Mucosa of rectum (tissue), 2 donors: ENCODE data around the gene LDB1.

Experiments used
- H3K27ac ChIP-seq, 2 donors: one replicate each; pipeline ENCODE4 v1.7.0; 2013; ENCODE audit warnings: inconsistent platforms in 2 of 2, low read depth in 2 of 2, low read length in 2 of 2
- H3K27me3 ChIP-seq, 2 donors: one replicate each; pipeline ENCODE4 v1.7.0; 2013; ENCODE audit warnings: low read length in 2 of 2; ENCODE audit not compliant: control insufficient read depth in 2 of 2, insufficient read depth in 2 of 2
- H3K36me3 ChIP-seq, 2 donors: one replicate each; pipeline ENCODE4 v1.7.0; 2013; ENCODE audit warnings: low read length in 2 of 2; ENCODE audit not compliant: control insufficient read depth in 2 of 2, insufficient read depth in 2 of 2
- H3K4me1 ChIP-seq, 2 donors: one replicate each; pipeline ENCODE4 v1.7.0; 2013; ENCODE audit warnings: low read length in 2 of 2, mild to moderate bottlenecking in 1 of 2; ENCODE audit not compliant: control insufficient read depth in 2 of 2, insufficient read depth in 2 of 2
- H3K4me3 ChIP-seq, 2 donors: one replicate each; pipeline ENCODE4 v1.7.0; 2013; ENCODE audit warnings: low read length in 2 of 2
- H3K9ac ChIP-seq, 2 donors: one replicate each; pipeline ENCODE4 v1.7.0; 2013; ENCODE audit warnings: low read length in 2 of 2, low read depth in 1 of 2, mild to moderate bottlenecking in 1 of 2
- H3K9me3 ChIP-seq, 2 donors: one replicate each; pipeline ENCODE4 v1.7.0; 2013; ENCODE audit warnings: low read length in 2 of 2; ENCODE audit not compliant: control insufficient read depth in 2 of 2
- donor health status: healthy.
- donor health status: Normal muscosa, but diverticular disease.

The LDB1 gene

DNA sequence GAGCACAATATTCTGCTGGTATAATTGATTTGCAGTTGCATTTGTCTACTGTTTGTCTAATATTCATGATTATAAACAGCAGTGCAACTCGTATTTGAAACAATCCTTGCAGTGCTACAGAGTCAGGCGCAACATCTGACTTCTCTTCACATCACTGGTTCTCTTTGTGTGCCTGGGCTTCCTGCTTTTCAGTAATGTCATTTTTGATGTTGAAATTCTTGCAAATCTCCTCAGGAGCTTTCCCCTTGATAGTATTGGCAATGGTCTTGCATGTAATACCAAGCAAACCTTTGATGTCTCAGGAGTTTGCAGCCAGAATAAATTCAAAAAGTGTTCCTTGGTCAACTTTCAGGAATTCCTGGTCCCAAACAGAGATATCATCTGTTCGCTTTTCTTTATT is 34.8 kb downstream of the LDB1 start:
- Histone ChIP-seq H3K4me3 (no peak overlapping the region), H3K36me3 (no peaks in the 10 kb centered on the region), H3K27me3 (no peaks in the 10 kb centered on the region), H3K4me1 (no peaks in the 10 kb centered on the region), H3K9me3 (no peaks in the 10 kb centered on the region), H3K9ac (no peak overlapping the region), H3K27ac (no peak overlapping the region)

DNA sequence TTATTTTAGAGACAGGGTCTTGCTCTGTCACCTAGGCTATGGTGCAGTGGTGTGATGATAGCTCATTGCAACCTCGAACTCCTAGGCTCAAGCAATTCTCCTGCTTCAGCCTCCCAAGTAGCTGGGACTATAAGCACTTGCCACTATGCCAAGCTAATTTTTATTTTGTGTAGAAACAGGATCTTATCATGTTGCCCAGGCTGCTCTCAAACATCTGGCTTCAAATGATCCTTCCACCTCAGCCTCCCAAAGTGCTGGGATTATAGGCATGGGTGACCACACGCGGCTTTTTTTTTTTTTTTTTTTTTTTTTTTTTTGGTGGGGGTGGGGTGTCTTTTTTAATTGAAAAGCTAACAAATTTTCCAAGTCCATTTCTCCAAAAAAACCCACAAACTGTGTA is 36.6 kb downstream of the LDB1 start:
- H3K4me1 ChIP-seq: no peaks in the 10 kb centered on the region
- H3K36me3 ChIP-seq: no peaks in the 10 kb centered on the region
- H3K9me3 ChIP-seq: no peaks in the 10 kb centered on the region
- no peak overlapping the region for H3K4me3 ChIP-seq
- H3K27me3 ChIP-seq: no peaks in the 10 kb centered on the region
- H3K9ac ChIP-seq: no peak overlapping the region
- no peak overlapping the region for H3K27ac ChIP-seq

DNA sequence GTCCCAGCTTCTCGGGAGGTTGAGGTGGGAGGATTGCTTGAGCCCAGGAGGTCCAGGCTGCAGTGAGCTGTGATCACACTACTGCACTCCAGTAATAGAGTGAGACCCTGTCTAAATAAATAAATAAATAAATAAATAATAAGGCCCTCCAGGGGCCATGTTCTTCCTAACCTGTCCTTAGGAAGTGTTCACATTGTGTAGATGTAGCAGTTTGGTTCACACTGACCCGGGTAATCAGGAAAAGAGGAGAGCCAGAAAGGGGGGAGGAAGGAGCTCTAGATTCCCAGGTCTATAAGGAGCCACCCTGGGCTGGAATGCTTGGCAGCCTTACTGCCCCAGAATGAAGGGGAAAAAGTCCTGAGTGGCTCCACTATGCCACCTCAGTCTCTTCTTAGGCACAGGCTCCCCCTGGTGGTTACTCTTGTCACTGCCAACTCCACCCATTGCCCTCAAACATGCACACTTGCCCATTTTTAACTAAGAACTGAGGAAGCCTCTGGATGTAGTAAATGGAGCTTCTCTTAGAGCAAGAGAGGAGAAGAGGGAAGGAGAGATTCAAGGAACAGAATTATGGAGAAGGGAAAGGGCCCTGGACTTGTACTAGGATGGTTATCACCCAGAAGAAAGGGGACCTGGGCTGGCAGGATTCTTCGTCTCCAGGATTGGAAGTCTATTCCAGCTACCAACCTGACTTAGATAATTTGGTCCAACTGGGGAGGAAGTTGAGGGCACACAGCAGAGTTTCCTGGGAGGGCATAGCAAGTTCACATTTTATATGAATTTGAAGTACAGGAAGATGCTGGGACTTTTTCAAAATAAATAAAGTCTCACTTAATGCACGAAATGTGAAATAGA is 47.3 kb downstream of the LDB1 start:
- H3K4me1 ChIP-seq: no peaks in the 10 kb centered on the region
- H3K9ac ChIP-seq: no peak overlapping the region
- no peak overlapping the region for H3K4me3 ChIP-seq
- no peaks in the 10 kb centered on the region for H3K9me3 ChIP-seq
- no peaks in the 10 kb centered on the region for H3K27me3 ChIP-seq
- H3K36me3 ChIP-seq: peaks cover 0 to 3% of the 10 kb centered on the region in 2 donors
- H3K27ac ChIP-seq: no peak overlapping the region

DNA sequence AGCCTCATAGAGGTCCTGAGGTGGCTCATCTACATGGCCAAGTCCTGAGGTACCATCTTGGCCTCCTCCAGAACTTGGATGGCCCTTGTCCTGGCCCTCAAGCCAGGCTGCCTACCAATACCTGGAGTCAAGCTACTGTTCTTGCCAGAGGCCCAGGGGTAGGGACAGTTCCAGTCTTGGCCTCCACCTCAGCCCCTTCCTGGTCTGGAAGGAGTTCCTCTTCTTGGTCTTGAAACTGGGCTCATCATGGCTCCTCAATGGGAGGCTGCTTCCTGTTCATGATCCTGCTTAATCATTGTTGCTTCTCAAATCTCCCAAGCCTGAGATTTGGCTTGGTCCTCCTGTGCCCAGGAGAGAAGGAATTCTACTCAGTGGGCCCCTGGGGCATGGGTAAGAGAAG is 51.1 kb downstream of the LDB1 start:
- peaks cover 7% of the 10 kb centered on the region in 2 donors for H3K36me3 ChIP-seq

DNA sequence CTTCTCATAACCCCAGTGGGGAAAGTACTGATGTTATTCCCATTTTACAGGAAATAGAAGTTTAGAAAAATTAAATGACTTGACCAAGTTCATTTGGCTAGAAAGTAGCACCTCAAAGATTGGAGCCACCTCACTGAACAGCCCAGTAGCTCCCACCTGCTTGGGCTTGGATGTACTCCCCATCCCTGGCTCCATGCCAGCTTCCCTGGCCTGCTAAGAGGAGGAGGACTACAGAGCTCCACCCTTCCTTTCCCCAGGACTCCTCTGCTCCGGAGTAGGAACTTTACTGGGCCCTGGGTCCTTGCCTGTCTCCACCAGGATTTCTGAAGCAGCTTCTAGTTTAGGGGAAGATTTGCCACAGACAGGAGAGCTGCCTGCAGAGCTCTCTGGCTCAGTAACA is 52.0 kb downstream of the LDB1 start:
- Histone ChIP-seq H3K27ac (no peak overlapping the region), H3K27me3 (no peaks in the 10 kb centered on the region), H3K4me3 (no peak overlapping the region), H3K9ac (no peak overlapping the region), H3K4me1 (peaks cover 17 to 18% of the 10 kb centered on the region in 2 donors), H3K36me3 (peaks cover 7% of the 10 kb centered on the region in 2 donors), H3K9me3 (no peaks in the 10 kb centered on the region)

More for the DNA sequence above, 51.1 kb downstream of the LDB1 start:
- no peaks in the 10 kb centered on the region for H3K9me3 ChIP-seq
- no peak overlapping the region for H3K27ac ChIP-seq
- no peak overlapping the region for H3K9ac ChIP-seq
- H3K4me3 ChIP-seq: no peak overlapping the region
- H3K27me3 ChIP-seq: no peaks in the 10 kb centered on the region
- peaks cover 17 to 18% of the 10 kb centered on the region in 2 donors for H3K4me1 ChIP-seq

DNA sequence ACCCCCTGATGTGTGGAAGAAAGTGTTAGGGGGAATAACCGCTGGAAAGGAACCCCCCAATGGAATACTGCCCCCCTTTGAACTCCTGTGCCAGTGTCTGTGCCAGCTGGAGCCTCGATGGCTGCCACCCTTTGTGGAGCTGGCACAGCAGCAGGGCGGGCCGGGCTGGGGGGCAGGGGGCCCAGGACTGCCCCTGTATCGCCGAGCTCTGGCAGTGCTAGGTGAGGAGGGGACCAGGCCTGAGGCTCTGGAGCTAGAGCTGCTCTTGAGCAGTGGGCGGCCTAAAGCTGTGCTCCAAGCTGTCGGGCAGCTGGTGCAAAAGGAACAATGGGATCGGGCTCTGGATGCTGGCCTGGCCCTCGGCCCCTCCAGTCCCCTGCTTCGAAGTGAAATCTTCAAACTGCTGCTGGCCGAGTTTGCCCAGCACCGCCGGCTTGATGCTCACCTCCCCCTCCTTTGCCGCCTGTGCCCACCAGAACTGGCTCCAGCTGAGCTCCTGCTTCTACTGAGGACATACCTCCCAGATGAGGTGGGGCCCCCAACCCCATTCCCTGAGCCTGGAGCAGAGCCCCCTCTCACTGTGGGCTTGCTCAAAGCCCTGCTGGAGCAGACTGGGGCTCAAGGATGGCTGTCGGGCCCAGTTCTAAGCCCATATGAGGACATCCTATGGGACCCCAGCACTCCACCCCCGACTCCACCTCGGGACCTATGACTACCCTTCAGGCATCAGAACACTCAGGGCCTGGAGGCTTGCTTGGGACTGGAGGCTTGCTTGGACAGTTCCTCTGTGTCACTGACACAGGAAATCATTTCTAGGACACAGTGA is 52.9 kb downstream of the LDB1 start:
- H3K4me1 ChIP-seq: peaks cover 17 to 18% of the 10 kb centered on the region in 2 donors

DNA sequence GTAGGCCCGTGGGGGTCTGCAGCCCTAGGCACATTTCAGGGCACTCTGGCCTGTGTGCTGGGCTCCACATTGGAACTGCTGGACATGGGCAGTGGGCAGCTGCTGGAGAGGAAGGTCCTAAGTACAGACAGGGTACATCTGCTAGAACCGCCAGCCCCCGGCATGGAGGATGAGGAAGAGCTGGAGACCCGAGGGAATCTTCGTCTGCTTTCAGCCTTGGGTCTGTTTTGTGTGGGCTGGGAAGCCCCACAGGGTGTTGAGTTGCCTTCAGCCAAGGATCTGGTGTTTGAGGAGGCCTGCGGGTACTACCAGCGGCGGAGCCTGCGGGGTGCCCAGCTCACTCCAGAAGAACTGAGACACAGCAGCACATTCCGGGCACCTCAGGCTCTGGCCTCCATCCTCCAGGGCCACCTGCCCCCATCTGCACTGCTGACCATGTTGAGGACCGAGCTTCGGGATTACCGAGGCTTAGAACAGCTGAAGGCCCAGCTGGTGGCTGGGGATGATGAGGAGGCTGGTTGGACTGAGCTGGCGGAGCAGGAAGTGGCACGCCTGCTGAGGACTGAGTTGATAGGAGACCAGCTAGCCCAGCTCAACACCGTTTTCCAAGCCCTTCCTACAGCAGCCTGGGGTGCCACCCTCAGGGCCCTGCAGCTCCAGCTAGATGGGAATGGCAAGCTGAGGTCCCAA is 53.6 kb downstream of the LDB1 start:
- Histone ChIP-seq H3K36me3 (peaks cover 7% of the 10 kb centered on the region in 2 donors), H3K27ac (peak overlapping the region in 1 of 2 donors; percentile 93), H3K4me3 (peak overlapping the region; percentile 81 to 85), H3K27me3 (no peaks in the 10 kb centered on the region), H3K9me3 (no peaks in the 10 kb centered on the region), H3K9ac (peak overlapping the region; percentile 85 to 93), H3K4me1 (peaks cover 17 to 18% of the 10 kb centered on the region in 2 donors)

More for the DNA sequence above, 52.9 kb downstream of the LDB1 start:
- Histone ChIP-seq H3K9ac (no peak overlapping the region), H3K4me3 (peak overlapping the region; percentile 81 to 85), H3K36me3 (peaks cover 7% of the 10 kb centered on the region in 2 donors), H3K9me3 (no peaks in the 10 kb centered on the region), H3K27ac (no peak overlapping the region), H3K27me3 (no peaks in the 10 kb centered on the region)

DNA sequence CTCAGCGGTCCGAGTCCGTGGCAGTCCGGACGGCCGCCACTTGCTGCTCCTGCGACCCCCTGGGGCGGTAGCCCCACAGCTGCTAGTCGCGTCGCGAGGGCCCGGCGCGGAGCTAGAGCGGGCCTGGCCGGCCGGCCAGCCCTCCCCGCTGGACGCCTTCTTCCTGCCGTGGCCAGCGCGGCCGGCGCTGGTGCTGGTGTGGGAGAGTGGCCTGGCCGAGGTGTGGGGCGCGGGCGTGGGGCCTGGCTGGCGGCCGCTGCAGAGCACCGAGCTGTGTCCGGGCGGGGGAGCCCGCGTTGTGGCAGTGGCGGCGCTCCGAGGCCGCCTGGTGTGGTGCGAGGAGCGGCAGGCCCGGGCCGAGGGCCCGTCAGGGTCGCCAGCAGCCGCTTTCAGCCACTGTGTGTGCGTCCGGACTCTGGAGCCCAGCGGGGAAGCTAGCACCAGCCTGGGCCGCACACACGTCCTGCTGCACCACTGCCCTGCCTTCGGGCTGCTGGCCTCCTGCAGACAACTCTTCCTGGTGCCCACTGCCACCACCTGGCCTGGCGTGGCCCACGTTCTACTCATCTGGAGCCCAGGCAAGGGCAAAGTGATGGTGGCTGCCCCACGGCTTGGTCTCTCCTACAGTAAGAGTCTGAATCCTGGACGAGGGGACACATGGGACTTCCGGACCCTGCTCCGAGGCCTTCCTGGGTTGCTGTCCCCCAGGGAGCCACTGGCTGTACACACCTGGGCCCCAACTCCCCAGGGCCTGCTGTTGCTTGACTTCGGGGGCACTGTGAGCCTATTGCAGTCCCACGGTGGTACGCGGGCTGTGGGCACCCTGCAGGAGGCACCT is 54.4 kb downstream of the LDB1 start:
- Histone ChIP-seq H3K36me3 (peaks cover 7% of the 10 kb centered on the region in 2 donors), H3K4me1 (peaks cover 17 to 18% of the 10 kb centered on the region in 2 donors), H3K4me3 (peak overlapping the region; percentile 81 to 85), H3K9me3 (no peaks in the 10 kb centered on the region), H3K9ac (peak overlapping the region; percentile 85 to 93), H3K27ac (peak overlapping the region; percentile 88 to 93), H3K27me3 (no peaks in the 10 kb centered on the region)

DNA sequence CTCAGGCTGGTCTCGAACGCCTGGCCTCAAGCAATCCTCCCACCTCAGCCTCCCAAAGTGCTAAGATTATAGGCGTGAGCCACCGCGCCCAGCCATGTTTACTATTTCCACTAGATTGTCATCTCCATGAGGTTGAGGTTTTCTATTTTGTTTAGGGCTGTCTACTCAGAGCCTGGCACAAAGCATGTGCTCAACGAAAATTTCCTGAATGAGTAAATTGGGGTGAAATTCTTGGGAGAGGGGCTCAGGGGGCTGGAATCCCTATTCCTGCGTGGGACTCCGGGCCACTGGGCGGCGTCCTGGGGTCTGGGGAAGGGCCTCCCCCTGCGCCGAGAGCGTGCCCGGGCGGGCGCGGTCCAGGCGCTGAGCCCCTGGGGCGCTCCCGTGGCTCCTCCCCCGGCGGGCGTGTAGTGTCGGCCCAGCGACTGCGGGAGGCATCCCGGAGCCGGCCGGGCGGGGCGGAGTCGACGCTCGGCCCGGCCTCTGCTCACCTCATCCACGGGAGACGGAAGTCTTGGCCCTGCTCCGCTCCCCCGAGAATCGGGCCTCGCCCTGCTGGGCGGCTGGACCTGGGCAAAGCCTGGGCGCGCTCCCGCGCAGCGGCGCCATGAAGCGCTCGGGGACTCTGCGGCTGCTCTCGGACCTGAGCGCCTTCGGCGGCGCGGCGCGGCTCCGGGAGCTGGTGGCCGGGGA is 55.2 kb downstream of the LDB1 start, which contains the start of gene HPS6:
Gene HPS6, plus strand, starts transcription at position 482 of the 693 bp plus-strand sequence. Its CDS starts 126 bp downstream, at position 608.
- Histone ChIP-seq H3K9me3 (no peaks in the 10 kb centered on the region), H3K4me1 (peaks cover 17 to 18% of the 10 kb centered on the region in 2 donors), H3K27ac (peak within 1 kb of the TSS; percentile 88 to 93), H3K4me3 (peak within 1 kb of the TSS; percentile 81 to 85), H3K36me3 (peaks cover 7% of the 10 kb centered on the region in 2 donors), H3K9ac (peak within 1 kb of the TSS; percentile 85 to 93), H3K27me3 (no peaks in the 10 kb centered on the region)
